HL-60 (cell line): ENCODE results near the gene TMEM40.

Source experiments
- DNase-seq, 2 experiments: peaks; one replicate each; pipeline ENCODE4 v3.0.0-alpha.2; 2010 to 2020; ENCODE audit warnings: low read depth in 1 of 2, low spot score in 1 of 2
- H3K27ac ChIP-seq: fragments of 250-450 bp; sonication (Bioruptor Pico); replicated peaks from 2 replicates; pipeline ENCODE4 v1.5.1; 2020; ENCODE audit warnings: mild to moderate bottlenecking, moderate library complexity
- H3K27me3 ChIP-seq: fragments of 250-450 bp; sonication (Bioruptor Pico); 2 replicates; pipeline ENCODE4 v1.5.1; 2021; ENCODE audit warnings: mild to moderate bottlenecking, moderate library complexity; ENCODE audit not compliant: insufficient read depth, poor library complexity, severe bottlenecking
- H3K4me3 ChIP-seq: replicated peaks from 2 replicates; pipeline ENCODE4 v1.5.1; 2011; ENCODE audit warnings: mild to moderate bottlenecking, control low read depth, low read length; ENCODE audit not compliant: insufficient read depth
- GABPA ChIP-seq: IDR thresholded peaks from 2 replicates; pipeline ENCODE4 v1.6.1; 2012; ENCODE audit warnings: low read depth
- POLR2AphosphoS5 ChIP-seq: IDR thresholded peaks from 2 replicates; pipeline ENCODE4 v1.6.1; 2012; ENCODE audit warnings: low read depth
- REST ChIP-seq: IDR thresholded peaks from 2 replicates; pipeline ENCODE4 v1.6.1; 2012; ENCODE audit warnings: low read depth; ENCODE audit not compliant: insufficient replicate concordance
- SPI1 ChIP-seq: IDR thresholded peaks from 2 replicates; pipeline ENCODE4 v1.6.1; 2012; ENCODE audit warnings: low read depth, mild to moderate bottlenecking, borderline replicate concordance
- TF ChIP-seq, protein P1 (sequence below): IDR thresholded peaks from one replicate; pipeline ENCODE4 v1.5.1; 2011; ENCODE audit warnings: low read length, control low read depth, inconsistent platforms; ENCODE audit not compliant: insufficient read depth

TMEM40 gene

GRCh38 chr3:12807066-12807465 lies 48.0 kb upstream of the TMEM40 start:
- peaks cover 4% of the 10 kb centered on the region for H3K27me3 ChIP-seq
- no peak for TF ChIP-seq SPI1
- TF ChIP-seq GABPA, result no peak
- TF ChIP-seq, protein P1, sequence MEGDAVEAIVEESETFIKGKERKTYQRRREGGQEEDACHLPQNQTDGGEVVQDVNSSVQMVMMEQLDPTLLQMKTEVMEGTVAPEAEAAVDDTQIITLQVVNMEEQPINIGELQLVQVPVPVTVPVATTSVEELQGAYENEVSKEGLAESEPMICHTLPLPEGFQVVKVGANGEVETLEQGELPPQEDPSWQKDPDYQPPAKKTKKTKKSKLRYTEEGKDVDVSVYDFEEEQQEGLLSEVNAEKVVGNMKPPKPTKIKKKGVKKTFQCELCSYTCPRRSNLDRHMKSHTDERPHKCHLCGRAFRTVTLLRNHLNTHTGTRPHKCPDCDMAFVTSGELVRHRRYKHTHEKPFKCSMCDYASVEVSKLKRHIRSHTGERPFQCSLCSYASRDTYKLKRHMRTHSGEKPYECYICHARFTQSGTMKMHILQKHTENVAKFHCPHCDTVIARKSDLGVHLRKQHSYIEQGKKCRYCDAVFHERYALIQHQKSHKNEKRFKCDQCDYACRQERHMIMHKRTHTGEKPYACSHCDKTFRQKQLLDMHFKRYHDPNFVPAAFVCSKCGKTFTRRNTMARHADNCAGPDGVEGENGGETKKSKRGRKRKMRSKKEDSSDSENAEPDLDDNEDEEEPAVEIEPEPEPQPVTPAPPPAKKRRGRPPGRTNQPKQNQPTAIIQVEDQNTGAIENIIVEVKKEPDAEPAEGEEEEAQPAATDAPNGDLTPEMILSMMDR, result no peak
- no peak for TF ChIP-seq POLR2AphosphoS5
- no peak for TF ChIP-seq REST
- no peak overlapping the region for H3K27ac ChIP-seq
- no peak for DNase-seq
- H3K4me3 ChIP-seq, result no peak overlapping the region

DNA sequence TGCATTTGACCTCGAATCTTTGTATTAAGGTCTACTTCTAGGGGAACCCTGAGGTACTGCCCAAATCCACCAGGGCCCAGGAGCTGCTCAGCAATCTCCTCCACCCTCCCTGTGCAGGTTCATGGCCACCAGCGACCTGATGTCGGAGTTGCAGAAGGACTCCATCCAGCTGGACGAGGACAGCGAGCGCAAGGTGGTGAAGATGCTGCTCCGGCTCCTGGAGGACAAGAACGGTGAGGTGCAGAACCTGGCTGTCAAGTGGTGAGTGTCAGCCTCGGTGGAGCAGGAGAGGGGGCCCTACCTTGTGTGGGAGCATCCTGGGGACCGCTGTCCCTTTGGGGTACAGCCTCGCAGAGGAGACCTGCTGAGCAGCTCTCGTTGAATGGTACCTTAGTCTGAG lies 44.3 kb upstream of the TMEM40 start:
- Histone ChIP-seq H3K27me3 (no peaks in the 10 kb centered on the region), H3K27ac (no peak overlapping the region), H3K4me3 (no peak overlapping the region)
- TF ChIP-seq, protein P1, result no peak
- TF ChIP-seq GABPA (no peak), REST (no peak), POLR2AphosphoS5 (no peak), SPI1 (no peak)
- no peak for DNase-seq

- no peak overlapping the region for H3K4me3 ChIP-seq
- no peak for DNase-seq
- peaks cover 12% of the 10 kb centered on the region for H3K27me3 ChIP-seq
- TF ChIP-seq, protein P1, result no peak
- TF ChIP-seq GABPA (no peak), SPI1 (no peak), POLR2AphosphoS5 (no peak), REST (no peak)
- H3K27ac ChIP-seq, result no peak overlapping the region
Observed at GRCh38 chr3:12799525-12800440, 40.7 kb upstream of the TMEM40 start.
